Measurements from ENCODE around the gene IP6K1.
A peak's percentile ranks its signal among the peaks of the same experiment; 100 is the strongest.
"Not testable (repeated sequence)": the region's sequence is repeated elsewhere in the genome, so short reads cannot be mapped to it uniquely, and the experiment has no call there.

The IP6K1 gene

GRCh38 chr3:49786357-49787181, at the start of gene IP6K1:
Gene IP6K1 (minus strand): TSS chr3:49786542. CDS start chr3:49748040, 38,502 bp downstream.
- DNase-seq = peak; percentile 100

GRCh38 chr3:49831341-49831740, 45.0 kb upstream of the IP6K1 start:
- no peak for DNase-seq

- DNase-seq = no peak
Measured at GRCh38 chr3:49826016-49826415, 39.7 kb upstream of the IP6K1 start.

- not testable (repeated sequence) for DNase-seq
Measured at GRCh38 chr3:49823131-49823530, 36.8 kb upstream of the IP6K1 start.

- peak; percentile 40 for DNase-seq
Measured at GRCh38 chr3:49813497-49814174, 27.3 kb upstream of the IP6K1 start, which contains the start of gene UBA7. Gene UBA7 (minus strand): TSS chr3:49813953. CDS start chr3:49813787, 166 bp downstream.

GRCh38 chr3:49812916-49813496, 26.7 kb upstream of the IP6K1 start:
- no peak for DNase-seq

- no peak for DNase-seq
Measured at GRCh38 chr3:49807431-49808114, 21.2 kb upstream of the IP6K1 start.

- DNase-seq = no peak
Measured at GRCh38 chr3:49806850-49807249, 20.5 kb upstream of the IP6K1 start.

GRCh38 chr3:49805897-49806701, 19.8 kb upstream of the IP6K1 start:
- no peak for DNase-seq

GRCh38 chr3:49805367-49805782, 19.0 kb upstream of the IP6K1 start:
- DNase-seq = no peak

- DNase-seq = no peak
Measured at GRCh38 chr3:49804141-49805041, 18.0 kb upstream of the IP6K1 start.

- peak; percentile 32 for DNase-seq
Measured at GRCh38 chr3:49803465-49804140, 17.3 kb upstream of the IP6K1 start.

- peak; percentile 92 for DNase-seq
Measured at GRCh38 chr3:49802719-49803464, 16.6 kb upstream of the IP6K1 start, which contains the start of gene INKA1. Gene INKA1 (plus strand): TSS chr3:49803261. CDS start chr3:49803393, 132 bp downstream.

- DNase-seq = no peak
Measured at GRCh38 chr3:49801160-49801559, 14.8 kb upstream of the IP6K1 start.

GRCh38 chr3:49799761-49800160, 13.4 kb upstream of the IP6K1 start, which contains the start of gene CDHR4:
Gene CDHR4 (minus strand): TSS chr3:49799873. CDS start chr3:49799812, 61 bp downstream.
- DNase-seq = no peak

GRCh38 chr3:49799105-49799504, 12.8 kb upstream of the IP6K1 start:
- no peak for DNase-seq

GRCh38 chr3:49794926-49795905, 8.9 kb upstream of the IP6K1 start:
- no peak for DNase-seq

GRCh38 chr3:49794431-49794830, 8.1 kb upstream of the IP6K1 start:
- DNase-seq = no peak
